Prostate gland (tissue), 2 donors: Measurements from ENCODE around the gene AOPEP. TPM values are rescaled to one million over a fixed set of nuclear protein-coding genes. Genes with fewer than 3 reads are reported as not detected.

Experiments used
- DNase-seq: peaks from one replicate; pipeline ENCODE4 v3.0.0-alpha.2; 2019; ENCODE audit warnings: low spot score
- H3K27ac ChIP-seq, 2 donors: fragments of 200-600 bp; sonication (generic); 2 replicates each; pipeline ENCODE4 v1.5.1; 2017 to 2019
- H3K27me3 ChIP-seq: fragments of 200-600 bp; sonication (generic); replicated peaks from 2 replicates; pipeline ENCODE4 v1.5.1; 2019; ENCODE audit not compliant: insufficient read depth
- H3K36me3 ChIP-seq, 2 donors: fragments of 200-600 bp; sonication (generic); 1 replicate in 1 of 2; 2 replicates in 1 of 2; pipeline versions ENCODE4 v1.5.1 to v1.8.1; 2017 to 2019
- H3K4me1 ChIP-seq: fragments of 200-600 bp; sonication (generic); replicated peaks from 2 replicates; pipeline ENCODE4 v1.5.1; 2019
- H3K4me3 ChIP-seq, 2 donors: fragments of 200-600 bp; sonication (generic); 2 replicates each; pipeline ENCODE4 v1.5.1; 2017 to 2019
- H3K9me3 ChIP-seq: fragments of 200-600 bp; sonication (generic); 2 replicates; pipeline ENCODE4 v1.5.1; 2017
- CTCF ChIP-seq, 4 experiments: fragments of 200-600 bp in 2 of 4; fragments of 450-650 bp in 2 of 4; sonication (generic) in 2 of 4; IDR thresholded peaks; 1 replicate in 3 of 4; 2 replicates in 1 of 4; pipeline ENCODE4 v1.5.1; 2016 to 2019; ENCODE audit warnings: antibody characterized with exemption in 4 of 4, mild to moderate bottlenecking in 2 of 4, moderate library complexity in 2 of 4
- POLR2A ChIP-seq: fragments of 450-650 bp; IDR thresholded peaks from one replicate; pipeline ENCODE4 v1.6.1; 2016; ENCODE audit warnings: antibody characterized with exemption, mild to moderate bottlenecking
- POLR2AphosphoS5 ChIP-seq: sonication (generic); formaldehyde crosslinking; IDR thresholded peaks from one replicate; pipeline ENCODE4 v1.6.1; 2017; ENCODE audit warnings: antibody characterized with exemption
- WGBS: methylation state at CpG from one replicate; pipeline ENCODE4 v1.1.5; 2018; 5-methylcytosine and 5-hydroxymethylcytosine counted together
- intact Hi-C: fragments of 100-400 bp; cut with DNase I; formaldehyde crosslinking; loops from one replicate; pipeline ENCODE4 v1.14.2; 2022
- total RNA-seq, 2 donors: library from RNA; depleted of rRNA; stranded (reverse); fragments of >200 nt; gene quantifications; one replicate each; pipeline ENCODE4 v1.1.0, GENCODE V29; 2016

The AOPEP gene
- total RNA-seq, 2 donors from 2014 or later, result 107 to 188 TPM

GRCh38 chr9:94944626-94945025 lies 218.1 kb downstream of the AOPEP start:
- H3K9me3 ChIP-seq, result no peaks in the 10 kb centered on the region
- WGBS, result 100% methylated on average over 1 of the region's 1 CpG
- intact Hi-C loops, result no loop called here

GRCh38 chr9:94945197-94946144 lies 219.0 kb downstream of the AOPEP start:
- TF ChIP-seq POLR2AphosphoS5 (no peak), POLR2A (no peak), CTCF (IDR thresholded peaks at IDR 0.05) (no peak)
- no peaks in the 10 kb centered on the region for H3K36me3 ChIP-seq

More at GRCh38 chr9:94944626-94945025, 218.1 kb downstream of the AOPEP start:
- H3K36me3 ChIP-seq, result no peaks in the 10 kb centered on the region
- no peaks in the 10 kb centered on the region for H3K27me3 ChIP-seq
- DNase-seq, result no peak
- TF ChIP-seq POLR2A (no peak), POLR2AphosphoS5 (no peak), CTCF (IDR thresholded peaks at IDR 0.05) (no peak)
- no peaks in the 10 kb centered on the region for H3K4me1 ChIP-seq
- H3K27ac ChIP-seq, result no peak overlapping the region
- no peak overlapping the region for H3K4me3 ChIP-seq

GRCh38 chr9:94946256-94946655 lies 219.8 kb downstream of the AOPEP start:
- H3K9me3 ChIP-seq, result no peaks in the 10 kb centered on the region
- no peak for DNase-seq
- intact Hi-C loops, result no loop called here
- TF ChIP-seq CTCF (IDR thresholded peaks at IDR 0.05) (no peak), POLR2AphosphoS5 (no peak), POLR2A (no peak)
- H3K27ac ChIP-seq, result no peak overlapping the region
- no peaks in the 10 kb centered on the region for H3K36me3 ChIP-seq
- H3K4me3 ChIP-seq, result no peak overlapping the region
- H3K27me3 ChIP-seq, result no peaks in the 10 kb centered on the region
- 97% methylated on average over 3 of the region's 3 CpGs for WGBS
- no peaks in the 10 kb centered on the region for H3K4me1 ChIP-seq

More at GRCh38 chr9:94945197-94946144, 219.0 kb downstream of the AOPEP start:
- Histone ChIP-seq H3K4me1 (no peaks in the 10 kb centered on the region), H3K4me3 (no peak overlapping the region), H3K9me3 (no peaks in the 10 kb centered on the region), H3K27me3 (no peaks in the 10 kb centered on the region), H3K27ac (no peak overlapping the region)
- DNase-seq, result no peak
- intact Hi-C loops, result no loop called here
- WGBS, result 55% methylated on average over 12 of the region's 14 CpGs

GRCh38 chr9:94948567-94949235 lies 222.2 kb downstream of the AOPEP start:
- intact Hi-C loops, result no loop called here
- Histone ChIP-seq H3K9me3 (no peaks in the 10 kb centered on the region), H3K4me3 (no peak overlapping the region), H3K27me3 (no peaks in the 10 kb centered on the region), H3K36me3 (no peaks in the 10 kb centered on the region), H3K4me1 (peaks cover 4% of the 10 kb centered on the region), H3K27ac (no peak overlapping the region)
- no peak for DNase-seq
- 78% methylated on average over 5 of the region's 5 CpGs for WGBS
- TF ChIP-seq CTCF (IDR thresholded peaks at IDR 0.05) (no peak), POLR2AphosphoS5 (no peak), POLR2A (no peak)
